Measurements from ENCODE around the gene TNNT2. TPM values are rescaled to one million over a fixed set of nuclear protein-coding genes. Genes with fewer than 3 reads are reported as not detected.

TNNT2 gene
- total and polyA plus RNA-seq, 2 of the 13 experiments (the other 11 are each of a cell fraction or from before 2014, with no cell fraction given), result 0.20 to 0.63 TPM

GRCh38 chr1:201357636-201358348 lies 19.7 kb downstream of the TNNT2 start (continued):
- TF ChIP-seq ZNF605 (CRISPR knock-in tag; IDR thresholded peaks at IDR 0.05), result no peak

DNA sequence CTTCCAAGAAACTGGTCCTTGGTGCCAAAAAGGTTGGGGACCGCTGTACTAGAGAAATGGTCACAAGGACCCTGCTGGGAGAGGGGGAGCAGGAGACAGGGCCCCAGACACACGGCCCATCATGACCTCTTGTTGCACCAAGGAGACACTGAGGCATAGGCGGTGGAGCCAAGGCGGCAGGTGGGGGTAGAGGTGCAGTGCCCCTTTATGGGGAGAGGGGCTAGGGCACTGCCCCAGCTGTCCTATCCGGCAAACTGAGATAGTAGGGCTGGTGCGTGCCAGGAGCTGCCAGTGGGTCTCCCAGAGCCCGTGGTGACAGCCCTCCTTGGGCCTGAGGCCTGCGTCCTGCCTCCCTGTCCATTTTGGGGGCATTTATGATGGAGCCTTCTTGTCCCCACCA lies 20.3 kb downstream of the TNNT2 start:
- no peak overlapping the region for H3K4me2 ChIP-seq (ENCODE audit: low read depth, low read length)
- DNase-seq (ENCODE audit: low spot score), result no peak
- in situ Hi-C loops (cut with HindIII; ENCODE audit: extremely low pct_ligation_motif_present, low pct_unique_long_range_greater_than_20kb), result no loop called here

More for the DNA sequence above, 20.3 kb downstream of the TNNT2 start:
- CTCF ChIA-PET (ENCODE audit: low intra/inter-chr PET ratio, low total read pairs), result no interaction called here
- intact Hi-C loops (cut with micrococcal nuclease; ENCODE audit: unreplicated experiment), result no loop called here
- 12% methylated on average over 3 of the region's 8 CpGs for WGBS (ENCODE audit: low lambda C conversion rate)
- Histone ChIP-seq H3K9me3 (ENCODE audit: low read length) (no peaks in the 10 kb centered on the region), H3K4me1 (ENCODE audit: insufficient read depth, low read length) (no peaks in the 10 kb centered on the region), H3K36me3 (replicated peaks in 1 of 2; ENCODE audit: control insufficient read depth in 1 of 2, insufficient read depth in 2 of 2, low read length in 2 of 2) (no peaks in the 10 kb centered on the region), H3K27me3 (ENCODE audit: control insufficient read depth in 1 of 2, insufficient read depth in 2 of 2, low read length in 2 of 2) (peaks cover 2 to 31% of the 10 kb centered on the region in 2 experiments), H3K27ac (ENCODE audit: extremely low read length, insufficient read depth, low read length) (no peak overlapping the region), H3K4me3 (replicated peaks in 1 of 3; ENCODE audit: insufficient read depth in 1 of 3, low read depth in 2 of 3, low read length in 3 of 3) (no peak overlapping the region), H4K20me1 (ENCODE audit: insufficient read depth, low read length) (no peaks in the 10 kb centered on the region), H3K9ac (ENCODE audit: insufficient read depth, low read depth, low read length) (no peak overlapping the region), H2AFZ (ENCODE audit: low read length) (no peak overlapping the region), H3K79me2 (ENCODE audit: insufficient read depth, low read length) (no peaks in the 10 kb centered on the region)
- ATAC-seq, result no peak
- TF ChIP-seq CENPX (CRISPR knock-in tag; IDR thresholded peaks at IDR 0.05) (no peak), ZNF280B (CRISPR knock-in tag; IDR thresholded peaks at IDR 0.05; ENCODE audit: borderline replicate concordance) (no peak), MED8 (CRISPR knock-in tag; IDR thresholded peaks at IDR 0.05; ENCODE audit: insufficient replicate concordance) (no peak), ZNF792 (CRISPR knock-in tag; IDR thresholded peaks at IDR 0.05) (no peak), ZNF20 (CRISPR knock-in tag; IDR thresholded peaks at IDR 0.05) (no peak), MBNL3 (CRISPR knock-in tag; conservative IDR thresholded peaks at IDR 0.05) (no peak), ETV5 (CRISPR knock-in tag; IDR thresholded peaks at IDR 0.05; ENCODE audit: borderline replicate concordance) (no peak), NKX3-1 (CRISPR knock-in tag; IDR thresholded peaks at IDR 0.05) (no peak), IRF1 (CRISPR knock-in tag; IDR thresholded peaks at IDR 0.05; ENCODE audit: low read depth) (no peak), MAZ (IDR thresholded peaks at IDR 0.05; ENCODE audit: borderline replicate concordance, low read depth, low read length) (no peak), MAZ (CRISPR knock-in tag; IDR thresholded peaks at IDR 0.05; ENCODE audit: low read depth) (no peak), MIER2 (CRISPR knock-in tag; IDR thresholded peaks at IDR 0.05) (no peak), MTA1 (CRISPR knock-in tag; IDR thresholded peaks at IDR 0.05; ENCODE audit: borderline replicate concordance) (no peak), DMAP1 (CRISPR knock-in tag; IDR thresholded peaks at IDR 0.05) (no peak)
- TF ChIP-seq, protein P1, sequence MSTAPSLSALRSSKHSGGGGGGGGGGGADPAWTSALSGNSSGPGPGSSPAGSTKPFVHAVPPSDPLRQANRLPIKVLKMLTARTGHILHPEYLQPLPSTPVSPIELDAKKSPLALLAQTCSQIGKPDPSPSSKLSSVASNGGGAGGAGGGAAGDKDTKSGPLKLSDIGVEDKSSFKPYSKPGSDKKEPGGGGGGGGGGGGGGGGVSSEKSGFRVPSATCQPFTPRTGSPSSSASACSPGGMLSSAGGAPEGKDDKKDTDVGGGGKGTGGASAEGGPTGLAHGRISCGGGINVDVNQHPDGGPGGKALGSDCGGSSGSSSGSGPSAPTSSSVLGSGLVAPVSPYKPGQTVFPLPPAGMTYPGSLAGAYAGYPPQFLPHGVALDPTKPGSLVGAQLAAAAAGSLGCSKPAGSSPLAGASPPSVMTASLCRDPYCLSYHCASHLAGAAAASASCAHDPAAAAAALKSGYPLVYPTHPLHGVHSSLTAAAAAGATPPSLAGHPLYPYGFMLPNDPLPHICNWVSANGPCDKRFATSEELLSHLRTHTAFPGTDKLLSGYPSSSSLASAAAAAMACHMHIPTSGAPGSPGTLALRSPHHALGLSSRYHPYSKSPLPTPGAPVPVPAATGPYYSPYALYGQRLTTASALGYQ (CRISPR knock-in tag; IDR thresholded peaks at IDR 0.05), result no peak
- TF ChIP-seq, protein P2, sequence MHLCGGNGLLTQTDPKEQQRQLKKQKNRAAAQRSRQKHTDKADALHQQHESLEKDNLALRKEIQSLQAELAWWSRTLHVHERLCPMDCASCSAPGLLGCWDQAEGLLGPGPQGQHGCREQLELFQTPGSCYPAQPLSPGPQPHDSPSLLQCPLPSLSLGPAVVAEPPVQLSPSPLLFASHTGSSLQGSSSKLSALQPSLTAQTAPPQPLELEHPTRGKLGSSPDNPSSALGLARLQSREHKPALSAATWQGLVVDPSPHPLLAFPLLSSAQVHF (CRISPR knock-in tag; IDR thresholded peaks at IDR 0.05), result no peak
- FAIRE-seq, result no peak
- POLR2A ChIA-PET, result no interaction called here
- BruUV-seq (replicated peaks), result no TSS peak
